Astrocyte of the cerebellum (primary cell): ENCODE data around the gene COL23A1.

Experiments used
- DNase-seq: peaks from one replicate; pipeline ENCODE4 v3.0.0-alpha.2; 2011; ENCODE audit warnings: low read depth
- H3K4me3 ChIP-seq: 2 replicates; pipeline ENCODE4 v1.5.1; 2011; ENCODE audit warnings: mild to moderate bottlenecking, low read depth, low read length, moderate library complexity
- in situ Hi-C: cut with HindIII; loops from 2 replicates; pipeline ENCODE4 v1.10.0; 2017; ENCODE audit warnings: low sequenced_read_pairs
- TF ChIP-seq, protein P1 (sequence below): IDR thresholded peaks from 2 replicates; pipeline ENCODE4 v1.5.1; 2012; ENCODE audit warnings: low read length, low read depth, moderate library complexity, mild to moderate bottlenecking; ENCODE audit errors: missing control alignments

COL23A1 gene

GRCh38 chr5:178384816-178385495 is 205.2 kb downstream of the COL23A1 start:
- TF ChIP-seq, protein P1, sequence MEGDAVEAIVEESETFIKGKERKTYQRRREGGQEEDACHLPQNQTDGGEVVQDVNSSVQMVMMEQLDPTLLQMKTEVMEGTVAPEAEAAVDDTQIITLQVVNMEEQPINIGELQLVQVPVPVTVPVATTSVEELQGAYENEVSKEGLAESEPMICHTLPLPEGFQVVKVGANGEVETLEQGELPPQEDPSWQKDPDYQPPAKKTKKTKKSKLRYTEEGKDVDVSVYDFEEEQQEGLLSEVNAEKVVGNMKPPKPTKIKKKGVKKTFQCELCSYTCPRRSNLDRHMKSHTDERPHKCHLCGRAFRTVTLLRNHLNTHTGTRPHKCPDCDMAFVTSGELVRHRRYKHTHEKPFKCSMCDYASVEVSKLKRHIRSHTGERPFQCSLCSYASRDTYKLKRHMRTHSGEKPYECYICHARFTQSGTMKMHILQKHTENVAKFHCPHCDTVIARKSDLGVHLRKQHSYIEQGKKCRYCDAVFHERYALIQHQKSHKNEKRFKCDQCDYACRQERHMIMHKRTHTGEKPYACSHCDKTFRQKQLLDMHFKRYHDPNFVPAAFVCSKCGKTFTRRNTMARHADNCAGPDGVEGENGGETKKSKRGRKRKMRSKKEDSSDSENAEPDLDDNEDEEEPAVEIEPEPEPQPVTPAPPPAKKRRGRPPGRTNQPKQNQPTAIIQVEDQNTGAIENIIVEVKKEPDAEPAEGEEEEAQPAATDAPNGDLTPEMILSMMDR, result no peak
- in situ Hi-C loops, result loop anchor here (5.0 kb wide), 1 partner anchor 68 kb away; no protein-coding TSS in a partner anchor
- H3K4me3 ChIP-seq, result no peak overlapping the region
- no peak for DNase-seq

GRCh38 chr5:178383919-178384815 is 206.0 kb downstream of the COL23A1 start:
- no peak overlapping the region for H3K4me3 ChIP-seq
- in situ Hi-C loops, result no loop called here
- TF ChIP-seq, protein P1, result no peak
- DNase-seq, result no peak

GRCh38 chr5:178383301-178383918 is 206.8 kb downstream of the COL23A1 start:
- TF ChIP-seq, protein P1, result no peak
- in situ Hi-C loops, result no loop called here
- H3K4me3 ChIP-seq, result no peak overlapping the region
- DNase-seq, result no peak

- TF ChIP-seq, protein P1, result no peak
- H3K4me3 ChIP-seq, result no peak overlapping the region
- in situ Hi-C loops, result no loop called here
- DNase-seq, result no peak
Observed at GRCh38 chr5:178382754-178383164, 207.4 kb downstream of the COL23A1 start.

DNA sequence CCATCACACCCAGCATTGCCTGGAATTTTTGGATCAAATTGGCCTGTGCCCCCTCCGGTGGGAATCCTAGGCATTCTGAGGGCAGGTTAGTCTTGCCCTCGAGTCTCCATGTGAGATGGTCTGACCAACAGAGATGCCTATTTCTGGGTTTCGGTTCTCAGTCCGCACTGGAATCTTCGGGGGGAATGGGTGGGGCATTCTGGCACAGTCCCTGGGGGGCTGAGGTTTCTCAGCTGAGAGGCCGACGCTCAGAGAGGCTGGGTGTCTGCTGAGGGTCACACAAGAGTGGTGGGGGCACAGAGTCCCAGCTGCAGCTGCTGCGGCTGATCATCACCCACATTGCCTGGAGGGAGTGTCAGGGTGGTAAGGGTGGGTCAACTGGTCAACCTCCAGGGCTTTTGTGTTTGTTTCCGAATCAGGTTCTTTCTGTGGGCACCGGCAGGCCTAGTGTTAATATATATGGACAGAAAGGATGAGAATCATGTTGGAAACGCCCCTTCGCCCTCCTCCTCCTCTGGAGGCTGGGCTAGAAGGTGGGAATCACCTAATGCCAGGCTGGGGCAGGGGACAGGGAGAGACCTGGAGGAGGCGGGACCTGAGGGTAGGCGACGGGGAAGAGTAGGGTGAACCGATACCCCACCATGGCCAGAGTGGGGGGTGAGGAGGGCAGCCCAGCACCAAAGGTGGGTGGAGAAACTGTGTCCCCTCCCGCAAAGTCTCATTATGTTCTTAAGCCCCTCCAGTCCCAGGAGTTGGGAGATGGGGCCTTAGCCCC is 208.1 kb downstream of the COL23A1 start:
- in situ Hi-C loops, result no loop called here
- TF ChIP-seq, protein P1, result no peak

DNA sequence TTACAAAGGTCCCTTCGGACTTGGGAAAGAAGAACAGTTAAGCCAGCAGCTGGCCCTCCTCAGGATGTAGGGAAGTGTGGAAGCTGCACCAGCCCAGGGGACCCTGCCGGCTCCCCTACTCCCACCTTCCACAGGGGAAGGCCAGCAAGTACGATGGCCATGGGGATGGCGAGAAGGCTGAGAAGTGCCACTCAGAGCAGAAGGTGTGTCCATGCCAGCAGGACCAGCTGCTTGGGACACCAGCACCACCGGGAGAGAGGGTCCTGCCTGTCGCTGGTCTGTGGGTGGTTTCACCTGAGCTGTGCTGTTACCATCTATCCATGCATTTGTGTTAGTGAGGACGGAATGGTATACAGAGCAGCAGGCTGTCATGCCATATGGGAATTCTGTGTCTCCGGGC is 209.0 kb downstream of the COL23A1 start:
- TF ChIP-seq, protein P1, result no peak
- no peak overlapping the region for H3K4me3 ChIP-seq
- in situ Hi-C loops, result no loop called here
- DNase-seq, result no peak

More for the DNA sequence above, 208.1 kb downstream of the COL23A1 start:
- H3K4me3 ChIP-seq, result no peak overlapping the region
- DNase-seq, result no peak
